ENCODE data around the gene GPC2. TPM values are rescaled to one million over a fixed set of nuclear protein-coding genes. Genes with fewer than 3 reads are reported as not detected.
"Not testable (repeated sequence)": the region's sequence is repeated elsewhere in the genome, so short reads cannot be mapped to it uniquely, and the experiment has no call there.

GPC2 gene
- total RNA-seq, 4 donors from 2014 or later: 7.3 to 27.4 (median 11.8) TPM

GRCh38 chr7:100204454-100204853, 27.3 kb upstream of the GPC2 start:
- intact Hi-C loops (cut with DNase I; ENCODE audit: low total_unique reads): loop anchor here (10.0 kb wide), 1 partner anchor 70 kb away; no protein-coding TSS in a partner anchor
- no peak overlapping the region for H3K4me3 ChIP-seq (ENCODE audit: low read depth, poor library complexity, severe bottlenecking)
- 89 to 93% methylated on average over 9 of the region's 9 CpGs for WGBS, 2 donors
- no peak for DNase-seq (ENCODE audit: low spot score in 2 of 2)
- TF ChIP-seq CTCF (IDR thresholded peaks at IDR 0.05) (no peak), POLR2A (IDR thresholded peaks at IDR 0.05) (no peak)

- intact Hi-C loops (cut with DNase I; ENCODE audit: low total_unique reads): loop anchor here (10.0 kb wide), 1 partner anchor 66 kb away; no protein-coding TSS in a partner anchor
- H3K4me3 ChIP-seq (ENCODE audit: low read depth, poor library complexity, severe bottlenecking): no peak overlapping the region
- no peak for DNase-seq (ENCODE audit: low spot score in 2 of 2)
- TF ChIP-seq CTCF (IDR thresholded peaks at IDR 0.05) (no peak), POLR2A (IDR thresholded peaks at IDR 0.05) (no peak)
- WGBS, 2 donors: 86% methylated on average over 11 of the region's 11 CpGs
These were observed 23.5 kb upstream of the GPC2 start for GRCh38 chr7:100200693-100201092.

GRCh38 chr7:100198266-100198665, 21.1 kb upstream of the GPC2 start:
- WGBS, 2 donors: 91 to 93% methylated on average over 10 of the region's 10 CpGs
- H3K4me3 ChIP-seq (ENCODE audit: low read depth, poor library complexity, severe bottlenecking): no peak overlapping the region
- intact Hi-C loops (cut with DNase I; ENCODE audit: low total_unique reads): no loop called here
- DNase-seq (ENCODE audit: low spot score in 2 of 2): no peak
- TF ChIP-seq POLR2A (IDR thresholded peaks at IDR 0.05) (no peak), CTCF (IDR thresholded peaks at IDR 0.05) (no peak)

- DNase-seq (ENCODE audit: low spot score in 2 of 2); H3K4me3 ChIP-seq (ENCODE audit: low read depth, poor library complexity, severe bottlenecking); intact Hi-C loops (cut with DNase I; ENCODE audit: low total_unique reads): not testable (repeated sequence)
- WGBS, 2 donors: 92 to 95% methylated on average over 6 of the region's 6 CpGs
These were observed 18.7 kb upstream of the GPC2 start for GRCh38 chr7:100195901-100196322.

GRCh38 chr7:100195222-100195621, 18.0 kb upstream of the GPC2 start:
- DNase-seq (ENCODE audit: low spot score in 2 of 2): no peak
- intact Hi-C loops (cut with DNase I; ENCODE audit: low total_unique reads): no loop called here
- H3K4me3 ChIP-seq (ENCODE audit: low read depth, poor library complexity, severe bottlenecking): no peak overlapping the region
- no peak for TF ChIP-seq CTCF (IDR thresholded peaks at IDR 0.05)
- TF ChIP-seq POLR2A (IDR thresholded peaks at IDR 0.05): no peak
- WGBS, 2 donors: 81 to 87% methylated on average over 2 of the region's 2 CpGs

- no peak overlapping the region for H3K4me3 ChIP-seq (ENCODE audit: low read depth, poor library complexity, severe bottlenecking)
- 65 to 77% methylated on average over 3 of the region's 3 CpGs for WGBS, 2 donors
- DNase-seq (ENCODE audit: low spot score in 2 of 2): no peak
- intact Hi-C loops (cut with DNase I; ENCODE audit: low total_unique reads): no loop called here
- TF ChIP-seq CTCF (IDR thresholded peaks at IDR 0.05) (no peak), POLR2A (IDR thresholded peaks at IDR 0.05) (no peak)
These were observed 15.8 kb upstream of the GPC2 start for GRCh38 chr7:100192969-100193368.

- H3K4me3 ChIP-seq (ENCODE audit: low read depth, poor library complexity, severe bottlenecking); intact Hi-C loops (cut with DNase I; ENCODE audit: low total_unique reads); DNase-seq (ENCODE audit: low spot score in 2 of 2): not testable (repeated sequence)
- WGBS, 2 donors: 98% methylated on average over 6 of the region's 6 CpGs
These were observed 15.2 kb upstream of the GPC2 start for GRCh38 chr7:100192281-100192862.

Data from lower leg skin (tissue), 4 donors.